Endometrial microvascular endothelial cells (primary cell): ENCODE measurements around the gene PEBP1. TPM values are rescaled to one million over a fixed set of nuclear protein-coding genes. Genes with fewer than 3 reads are reported as not detected.
"Not testable (repeated sequence)": the region's sequence is repeated elsewhere in the genome, so short reads cannot be mapped to it uniquely, and the experiment has no call there.

Experiments used
- in situ Hi-C: cut with HindIII; loops from 2 replicates; pipeline ENCODE4 v1.10.0; 2017; ENCODE audit warnings: low sequenced_read_pairs, low pct_unique_long_range_greater_than_20kb; ENCODE audit errors: inconsistent ontology term
- total RNA-seq: library from RNA; depleted of rRNA; stranded (reverse); fragments of >200 nt; gene quantifications from one replicate; pipeline ENCODE4 v1.2.3, GENCODE V29; 2015; ENCODE audit errors: inconsistent ontology term

PEBP1 gene
- total RNA-seq, 1 donor from 2014 or later = 260 TPM

- in situ Hi-C loops = no loop called here
Measured at GRCh38 chr12:118126119-118126757, 9.7 kb upstream of the PEBP1 start.

GRCh38 chr12:118127867-118128266 lies 8.1 kb upstream of the PEBP1 start:
- in situ Hi-C loops = no loop called here

- in situ Hi-C loops = not testable (repeated sequence)
Measured at GRCh38 chr12:118129436-118129835, 6.5 kb upstream of the PEBP1 start.

- in situ Hi-C loops = no loop called here
Measured at GRCh38 chr12:118136559-118137003, 657 bp downstream of the PEBP1 start.

- in situ Hi-C loops = no loop called here
Measured at GRCh38 chr12:118137148-118137678, 1.3 kb downstream of the PEBP1 start.

- in situ Hi-C loops = no loop called here
Measured at GRCh38 chr12:118140825-118141224, 4.9 kb downstream of the PEBP1 start.

GRCh38 chr12:118144499-118144898 lies 8.6 kb downstream of the PEBP1 start:
- in situ Hi-C loops = no loop called here

GRCh38 chr12:118145113-118145797 lies 9.3 kb downstream of the PEBP1 start:
- in situ Hi-C loops = no loop called here

- in situ Hi-C loops = no loop called here
Measured at GRCh38 chr12:118145798-118146156, 9.9 kb downstream of the PEBP1 start.

- in situ Hi-C loops = no loop called here
Measured at GRCh38 chr12:118148287-118148686, 12.4 kb downstream of the PEBP1 start.

GRCh38 chr12:118150625-118151024 lies 14.7 kb downstream of the PEBP1 start:
- in situ Hi-C loops = no loop called here

GRCh38 chr12:118151755-118152154 lies 15.8 kb downstream of the PEBP1 start:
- in situ Hi-C loops = no loop called here

- in situ Hi-C loops = no loop called here
Measured at GRCh38 chr12:118160536-118160935, 24.6 kb downstream of the PEBP1 start.

GRCh38 chr12:118164798-118165486 lies 29.0 kb downstream of the PEBP1 start:
- in situ Hi-C loops = no loop called here

GRCh38 chr12:118166946-118167345 lies 31.0 kb downstream of the PEBP1 start:
- in situ Hi-C loops = no loop called here

- in situ Hi-C loops = no loop called here
Measured at GRCh38 chr12:118175823-118176447, 40.0 kb downstream of the PEBP1 start.

GRCh38 chr12:118183155-118183554 lies 47.2 kb downstream of the PEBP1 start:
- in situ Hi-C loops = loop anchor here (10.0 kb wide), 1 partner anchor 192 kb away; the partner anchor contains the start of genes SUDS3 and TAOK3

GRCh38 chr12:118183711-118184110 lies 47.8 kb downstream of the PEBP1 start:
- in situ Hi-C loops = loop anchor here (10.0 kb wide), 1 partner anchor 191 kb away; the partner anchor contains the start of genes SUDS3 and TAOK3
